Renal cortex interstitium (tissue), 11 donors: ENCODE measurements around the gene CP. TPM values are rescaled to one million over a fixed set of nuclear protein-coding genes. Genes with fewer than 3 reads are reported as not detected.
"Not testable (repeated sequence)": the region's sequence is repeated elsewhere in the genome, so short reads cannot be mapped to it uniquely, and the experiment has no call there.

Source experiments
- DNase-seq, 11 donors: peaks; one replicate each; pipeline ENCODE4 v3.0.0-alpha.2; 2013; ENCODE audit warnings: low read depth in 9 of 11, low spot score in 4 of 11; ENCODE audit errors: extremely low read depth in 1 of 11
- polyA plus RNA-seq, 3 donors: library from polyadenylated mRNA; unstranded; fragments of 120-200 nt; gene quantifications; one replicate each; pipeline ENCODE4 v1.2.1, GENCODE V29; 2013; ENCODE audit not compliant: insufficient read length in 3 of 3

The CP gene
- polyA plus RNA-seq, 3 donors, result 0.45 to 1.0 (median 0.67) TPM

- no peak for DNase-seq
Measured at GRCh38 chr3:149234671-149235245, 13.1 kb upstream of the CP start.

DNA sequence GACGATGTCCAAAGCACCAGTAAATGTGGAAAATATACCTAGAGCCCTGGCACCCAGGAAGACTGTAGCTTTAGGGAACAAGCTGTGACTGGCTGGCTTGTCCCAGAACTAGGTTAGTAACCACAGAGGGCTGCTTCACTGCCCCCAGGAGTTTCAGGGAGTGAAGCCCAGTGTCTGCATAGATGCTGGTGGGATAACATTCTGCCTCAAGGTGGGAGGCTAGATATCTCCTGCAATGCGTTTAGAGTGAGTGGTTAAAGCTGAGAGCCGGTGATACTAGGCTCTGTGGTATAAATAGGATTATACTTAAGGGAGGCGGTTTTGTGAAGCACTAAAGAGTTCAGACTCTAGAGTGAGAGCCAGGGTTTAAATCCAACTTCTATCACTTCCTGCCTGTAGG lies 11.7 kb upstream of the CP start:
- DNase-seq, result no peak

- no peak for DNase-seq
Measured at GRCh38 chr3:149231871-149232270, 10.2 kb upstream of the CP start.

- DNase-seq, result no peak
Measured at GRCh38 chr3:149227591-149228268, 6.1 kb upstream of the CP start.

GRCh38 chr3:149226776-149227175 lies 5.1 kb upstream of the CP start:
- no peak for DNase-seq

DNA sequence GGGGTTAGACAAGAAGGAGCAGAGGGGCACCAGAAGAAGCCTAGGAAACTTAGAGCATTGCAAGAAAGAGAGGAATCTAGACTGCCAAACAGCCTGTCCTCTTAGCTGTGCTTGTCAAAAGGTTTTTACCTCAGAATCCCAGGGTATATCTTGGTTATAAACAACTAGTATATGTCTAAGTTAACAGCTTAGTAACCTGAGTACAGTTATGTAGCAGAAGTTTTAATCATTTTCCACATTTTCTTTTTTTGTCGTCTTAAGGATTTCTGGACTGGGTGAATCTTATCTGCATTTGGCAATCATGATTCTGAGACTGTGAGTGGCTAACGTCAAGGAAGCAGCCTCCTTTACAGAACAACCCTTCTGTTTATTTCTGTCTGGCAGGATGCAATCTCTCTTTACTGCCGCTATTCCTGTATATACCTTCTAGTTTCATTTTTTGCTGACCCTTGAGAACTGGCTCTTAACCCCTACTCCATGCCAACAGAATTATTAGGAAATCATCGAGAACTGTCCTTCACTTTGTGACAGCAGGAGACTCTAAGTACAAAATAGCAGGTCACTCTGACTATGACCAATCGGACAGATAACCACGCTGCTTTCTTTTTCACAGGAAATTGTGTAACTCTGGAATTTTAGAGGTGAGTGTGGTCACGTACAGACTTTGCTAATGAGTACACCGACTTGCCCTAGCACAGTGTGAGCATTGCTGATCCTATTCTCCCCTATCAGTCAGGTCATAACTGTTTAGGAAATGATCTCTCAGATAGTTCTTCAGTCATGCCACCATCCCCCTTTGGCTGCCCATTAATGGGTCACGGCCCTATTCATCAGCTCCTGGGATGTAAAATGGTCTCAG lies 3.3 kb upstream of the CP start:
- DNase-seq, result no peak

- DNase-seq, result no peak
Measured at GRCh38 chr3:149223461-149223820, 1.8 kb upstream of the CP start.

DNA sequence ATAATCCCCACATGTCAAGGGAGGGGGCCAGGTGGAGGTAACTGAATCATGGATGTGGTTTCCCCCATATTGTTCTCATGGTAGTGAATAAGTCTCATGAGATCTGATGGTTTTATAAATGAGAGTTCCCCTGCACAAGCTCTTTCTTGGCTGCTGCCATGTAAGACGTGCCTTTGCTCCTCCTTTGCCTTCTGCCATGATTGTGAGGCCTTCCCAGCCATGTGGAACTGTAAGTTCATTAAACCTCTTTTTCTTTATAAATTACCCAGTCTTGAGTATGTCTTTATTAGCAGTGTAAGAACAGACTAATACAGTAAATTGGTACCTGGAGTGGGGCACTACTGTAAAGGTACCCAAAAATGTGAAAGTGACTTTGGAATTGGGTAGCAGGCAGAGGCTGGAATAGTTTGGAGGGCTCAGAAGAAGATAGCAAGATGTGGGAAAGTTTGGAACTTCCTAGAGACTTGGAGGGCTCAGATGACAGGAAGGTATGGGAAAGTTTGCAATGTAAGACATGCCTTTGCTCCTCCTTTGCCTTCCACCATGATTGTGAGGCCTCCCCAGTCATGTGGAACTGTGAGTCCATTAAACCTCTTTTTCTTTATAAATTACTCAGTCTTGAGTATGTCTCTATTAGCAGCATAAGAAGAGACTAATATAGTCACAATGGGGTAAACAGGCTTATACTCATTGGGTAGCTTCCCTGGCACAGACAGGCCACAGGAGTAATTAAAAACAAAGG lies 2.1 kb downstream of the CP start:
- DNase-seq, result not testable (repeated sequence)

- DNase-seq, result no peak
Measured at GRCh38 chr3:149217347-149217746, 4.3 kb downstream of the CP start.

DNA sequence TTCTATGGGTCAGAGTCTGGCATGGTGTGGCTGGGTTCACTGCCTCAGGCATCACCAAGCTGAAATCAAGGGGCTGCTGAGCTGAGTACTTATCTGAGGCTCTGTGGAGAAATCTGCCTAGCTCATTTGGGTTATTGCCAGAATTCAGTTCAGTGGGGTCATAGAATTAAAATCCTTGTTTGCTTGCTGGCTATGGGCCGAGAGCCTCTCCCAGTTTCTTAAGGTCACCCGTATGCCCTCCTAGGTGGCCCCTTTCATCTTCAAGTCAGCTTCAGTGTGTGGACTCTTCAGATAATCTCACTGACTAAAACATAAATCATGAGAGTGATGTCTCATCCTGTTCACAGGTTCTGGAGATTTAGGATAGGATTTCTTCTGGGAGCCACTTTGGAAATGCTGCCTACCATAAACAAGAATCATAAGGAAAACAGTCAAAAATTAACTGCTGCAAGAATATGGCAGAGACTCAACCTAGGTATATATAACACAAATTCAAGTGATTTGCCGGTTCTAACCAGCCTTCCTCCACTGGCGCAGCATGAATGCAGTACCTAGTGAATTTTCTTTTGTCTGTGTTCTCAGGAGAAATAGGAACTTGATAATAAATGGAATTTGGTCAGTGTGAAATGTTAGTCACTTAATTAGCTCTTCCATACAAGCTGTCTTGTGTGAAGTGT lies 5.3 kb downstream of the CP start:
- no peak for DNase-seq

DNA sequence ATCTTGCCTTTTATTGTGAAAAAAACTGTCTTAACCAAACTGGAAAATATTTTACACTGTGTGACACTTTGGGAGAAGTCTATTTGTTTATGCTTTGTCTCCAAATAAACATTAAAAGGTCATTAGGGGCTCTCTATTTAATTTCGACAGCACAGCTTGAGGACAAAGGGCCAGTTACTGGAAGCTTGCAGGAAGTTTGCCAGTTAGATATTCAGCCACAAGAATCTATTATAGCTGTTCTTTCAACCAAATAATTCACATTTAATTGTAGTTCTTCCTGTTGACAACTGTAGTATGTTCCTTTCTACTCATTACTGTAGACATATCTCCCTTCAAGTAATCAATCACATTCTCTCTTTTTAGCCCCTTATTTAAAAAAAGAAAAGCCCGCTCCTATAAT lies 6.1 kb downstream of the CP start:
- DNase-seq, result peak in 4 of 11 donors; percentile 34 to 63 (median 41)

- DNase-seq, result peak in 1 of 11 donors; percentile 20
Measured at GRCh38 chr3:149214702-149215101, 6.9 kb downstream of the CP start.

DNA sequence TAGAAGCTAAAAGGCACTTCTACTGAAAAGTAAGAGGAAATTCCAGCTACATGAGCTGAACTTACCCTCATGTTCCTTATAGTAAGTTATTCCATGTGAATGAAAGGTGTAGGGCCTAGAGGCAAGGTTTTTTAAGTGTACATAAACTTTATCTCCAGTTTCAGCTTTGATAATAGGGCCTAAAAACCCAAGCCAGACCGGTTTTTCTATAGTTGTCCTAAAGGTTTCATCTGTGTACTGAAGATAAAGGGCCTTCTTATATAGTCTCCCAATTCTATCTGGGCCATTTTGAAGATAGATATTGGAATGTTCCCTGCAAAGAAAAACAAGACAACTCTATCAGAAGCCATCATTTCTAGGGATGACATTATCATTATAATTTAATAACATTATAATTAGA lies 9.2 kb downstream of the CP start:
- no peak for DNase-seq

DNA sequence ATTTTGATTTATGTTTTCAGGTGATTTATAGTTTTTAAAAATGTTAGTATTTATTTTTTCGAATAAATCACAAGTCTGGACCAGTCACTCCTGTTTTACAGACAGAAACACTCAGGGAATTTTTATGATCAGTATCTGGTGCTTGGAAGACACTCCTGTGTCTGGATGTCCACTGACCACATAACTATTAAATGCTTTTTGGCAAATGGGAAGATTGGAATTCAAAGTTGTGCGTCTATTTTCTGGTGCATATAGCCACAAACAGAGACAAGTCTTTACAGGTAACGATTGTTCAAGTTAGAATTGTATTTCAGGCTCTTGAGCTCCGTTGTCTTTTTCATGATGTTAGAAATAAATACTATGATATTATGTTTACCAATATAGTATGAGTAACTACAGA lies 12.2 kb downstream of the CP start:
- DNase-seq, result no peak

DNA sequence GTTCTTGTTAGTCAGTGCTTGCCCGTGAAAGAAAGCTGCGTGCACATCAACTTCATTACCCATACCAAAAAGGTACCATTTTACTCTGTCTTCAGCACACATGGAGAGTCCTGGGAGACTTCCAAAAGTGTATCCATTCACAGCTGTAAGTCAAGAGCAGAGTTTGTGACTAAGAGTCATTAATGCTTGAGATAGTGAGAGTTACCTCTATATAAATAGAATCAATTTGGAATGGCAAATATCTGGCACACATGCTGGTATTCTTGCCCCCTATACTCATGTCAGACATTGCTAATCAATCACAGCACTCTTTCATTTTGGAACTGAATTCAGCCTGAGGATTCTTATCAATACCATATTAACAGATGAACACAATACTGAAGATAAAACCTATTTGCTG lies 14.2 kb downstream of the CP start:
- DNase-seq, result no peak

DNA sequence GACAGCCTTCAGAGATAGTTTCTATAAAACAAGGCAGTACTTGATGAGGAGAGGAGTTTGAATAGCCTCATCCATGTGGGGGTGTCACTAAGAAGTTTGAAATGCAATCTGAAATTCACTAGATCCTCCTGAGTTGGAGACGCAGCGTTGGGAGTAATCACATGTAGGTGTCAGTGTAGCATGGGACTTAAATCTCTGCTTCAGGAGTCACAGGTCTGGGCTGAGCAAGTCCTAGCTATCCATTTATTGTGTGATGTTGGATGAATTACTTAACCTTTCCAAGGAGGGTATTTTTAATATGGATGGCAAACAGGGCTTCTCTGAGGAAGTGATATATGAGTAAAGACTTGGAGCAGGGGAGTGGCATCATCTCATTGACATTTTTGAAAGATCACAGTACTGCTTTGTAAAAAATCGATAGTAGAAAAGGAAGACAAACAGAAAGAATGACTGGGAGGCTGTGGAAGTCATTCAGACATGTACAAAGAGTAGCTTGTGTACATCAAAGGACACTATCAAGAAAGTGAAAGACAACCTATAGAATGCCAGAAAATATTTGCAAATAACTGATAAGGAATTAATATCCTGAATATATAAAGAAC lies 17.1 kb downstream of the CP start:
- no peak for DNase-seq

DNA sequence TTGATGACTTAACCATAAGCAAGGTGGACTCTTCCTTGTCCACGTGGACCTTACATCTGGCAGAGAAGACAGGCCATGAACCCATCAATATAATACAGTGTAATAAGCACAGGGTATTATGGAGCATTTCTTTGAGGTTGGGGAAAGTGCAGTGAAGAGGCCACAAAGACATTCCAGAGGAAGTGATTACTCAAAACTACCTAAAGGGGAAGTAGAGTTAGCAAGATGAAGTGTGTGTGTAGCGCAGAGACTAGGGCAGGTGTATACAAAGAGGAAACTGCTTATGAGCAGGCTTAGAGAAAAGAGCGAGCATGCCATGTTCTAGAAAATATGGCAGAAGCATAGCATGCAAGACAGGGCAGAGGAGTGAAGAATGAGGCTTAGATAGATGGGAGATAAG lies 17.9 kb downstream of the CP start:
- no peak for DNase-seq

DNA sequence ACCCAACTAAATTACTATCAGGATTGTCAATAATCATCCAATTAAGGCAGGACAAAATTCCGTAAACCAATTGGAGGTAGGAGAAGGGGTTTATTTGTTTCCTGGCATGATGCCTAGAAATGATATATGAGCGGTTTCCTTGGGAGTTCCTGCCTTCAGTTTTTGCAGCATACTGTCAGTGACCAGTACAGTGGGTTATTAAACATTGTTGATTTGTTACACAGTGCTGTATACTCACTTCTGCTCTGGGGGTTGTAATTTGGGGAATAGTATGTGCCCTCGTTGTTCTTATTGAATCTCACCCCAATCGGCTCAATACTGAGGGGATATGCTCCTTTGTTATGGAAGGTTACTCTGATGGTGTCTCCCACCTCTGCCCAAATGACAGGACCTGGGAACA lies 22.2 kb downstream of the CP start:
- no peak for DNase-seq

GRCh38 chr3:149198611-149199010 lies 23.0 kb downstream of the CP start:
- no peak for DNase-seq
